MM.1S (cell line): ENCODE measurements around the gene CYSLTR2.

Source experiments
- DNase-seq: peaks from one replicate; pipeline ENCODE4 v3.0.0-alpha.2; 2015
- H2AFZ ChIP-seq: fragments of 300-600 bp; sonication (generic); 2 replicates; pipeline ENCODE4 v1.6.0; 2016; ENCODE audit warnings: antibody characterized with exemption, low read length
- H3F3A ChIP-seq: fragments of 300-600 bp; sonication (generic); 2 replicates; pipeline ENCODE4 v1.6.1; 2016; ENCODE audit warnings: mild to moderate bottlenecking, antibody characterized with exemption, low read length, moderate library complexity, mixed read lengths; ENCODE audit not compliant: insufficient read depth
- H3K27ac ChIP-seq: fragments of 300-600 bp; sonication (generic); 2 replicates; pipeline ENCODE4 v1.5.1; 2016; ENCODE audit warnings: mild to moderate bottlenecking, low read length
- H3K27me3 ChIP-seq: fragments of 300-600 bp; sonication (generic); replicated peaks from 2 replicates; pipeline ENCODE4 v1.6.0; 2016; ENCODE audit warnings: low read length; ENCODE audit not compliant: insufficient read depth
- H3K36me3 ChIP-seq: fragments of 300-600 bp; sonication (generic); replicated peaks from 2 replicates; pipeline ENCODE4 v1.6.1; 2016; ENCODE audit warnings: mild to moderate bottlenecking, low read length, mixed read lengths; ENCODE audit not compliant: insufficient read depth
- H3K4me1 ChIP-seq: fragments of 300-600 bp; sonication (generic); 2 replicates; pipeline ENCODE4 v1.6.1; 2016; ENCODE audit warnings: low read length, mixed read lengths
- H3K4me2 ChIP-seq: fragments of 300-600 bp; sonication (generic); 2 replicates; pipeline ENCODE4 v1.6.0; 2016; ENCODE audit warnings: low read depth, low read length
- H3K4me3 ChIP-seq: fragments of 300-600 bp; sonication (generic); 2 replicates; pipeline ENCODE4 v1.5.1; 2016; ENCODE audit warnings: low read length, mixed read lengths
- H3K79me2 ChIP-seq: fragments of 300-600 bp; sonication (generic); 2 replicates; pipeline ENCODE4 v1.6.1; 2016; ENCODE audit warnings: mixed run types, low read length, mixed read lengths
- H3K9ac ChIP-seq: fragments of 300-600 bp; sonication (generic); 2 replicates; pipeline ENCODE4 v1.6.1; 2016; ENCODE audit warnings: low read length, mixed read lengths
- H3K9me2 ChIP-seq: fragments of 300-600 bp; sonication (generic); replicated peaks from 2 replicates; pipeline ENCODE4 v1.6.1; 2016; ENCODE audit warnings: mild to moderate bottlenecking, low read length, mixed read lengths; ENCODE audit not compliant: insufficient read depth
- H3K9me3 ChIP-seq: fragments of 300-600 bp; sonication (generic); replicated peaks from 2 replicates; pipeline ENCODE4 v1.6.1; 2016; ENCODE audit warnings: mild to moderate bottlenecking, low read length, mixed read lengths; ENCODE audit not compliant: insufficient read depth
- H4K20me1 ChIP-seq: fragments of 300-600 bp; sonication (generic); 2 replicates; pipeline ENCODE4 v1.6.1; 2016; ENCODE audit warnings: mild to moderate bottlenecking, low read length, moderate library complexity, mixed read lengths; ENCODE audit not compliant: insufficient read depth
- EZH2 ChIP-seq: fragments of 300-600 bp; sonication (generic); optimal IDR thresholded peaks from 2 replicates; pipeline ENCODE3; 2017; ENCODE audit warnings: low read depth, mild to moderate bottlenecking, antibody characterized with exemption, low read length, mixed read lengths
- EZH2phosphoT487 ChIP-seq: fragments of 300-600 bp; sonication (generic); IDR thresholded peaks from 2 replicates; pipeline ENCODE4 v1.6.1; 2018; ENCODE audit warnings: antibody characterized with exemption, low read length
- TF ChIP-seq, protein P1 (sequence below): fragments of 300-600 bp; sonication (generic); IDR thresholded peaks from 2 replicates; pipeline ENCODE4 v1.5.1; 2016; ENCODE audit warnings: antibody characterized with exemption, low read length, mixed read lengths

Gene CYSLTR2

DNA sequence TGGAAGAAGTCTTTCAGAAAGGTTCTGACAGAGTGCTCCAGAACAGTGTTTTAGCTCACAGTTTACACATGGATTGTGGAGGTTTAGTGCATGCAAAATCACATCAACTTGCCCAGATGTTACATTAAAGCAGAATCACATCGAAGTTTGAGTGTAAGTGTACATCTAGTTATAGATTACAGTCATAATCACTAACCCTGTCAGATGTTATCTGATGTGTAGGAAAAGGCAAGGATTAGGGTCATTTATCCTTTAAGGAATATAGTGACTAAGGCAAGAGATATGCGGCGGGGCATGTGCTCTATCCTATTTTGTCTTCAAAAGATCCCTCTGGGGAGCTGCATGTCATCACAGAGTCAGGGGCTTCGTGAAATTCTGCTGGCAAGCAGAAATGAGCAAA lies 66.9 kb downstream of the CYSLTR2 start:
- TF ChIP-seq EZH2 (no peak), EZH2phosphoT487 (no peak)
- TF ChIP-seq, protein P1, sequence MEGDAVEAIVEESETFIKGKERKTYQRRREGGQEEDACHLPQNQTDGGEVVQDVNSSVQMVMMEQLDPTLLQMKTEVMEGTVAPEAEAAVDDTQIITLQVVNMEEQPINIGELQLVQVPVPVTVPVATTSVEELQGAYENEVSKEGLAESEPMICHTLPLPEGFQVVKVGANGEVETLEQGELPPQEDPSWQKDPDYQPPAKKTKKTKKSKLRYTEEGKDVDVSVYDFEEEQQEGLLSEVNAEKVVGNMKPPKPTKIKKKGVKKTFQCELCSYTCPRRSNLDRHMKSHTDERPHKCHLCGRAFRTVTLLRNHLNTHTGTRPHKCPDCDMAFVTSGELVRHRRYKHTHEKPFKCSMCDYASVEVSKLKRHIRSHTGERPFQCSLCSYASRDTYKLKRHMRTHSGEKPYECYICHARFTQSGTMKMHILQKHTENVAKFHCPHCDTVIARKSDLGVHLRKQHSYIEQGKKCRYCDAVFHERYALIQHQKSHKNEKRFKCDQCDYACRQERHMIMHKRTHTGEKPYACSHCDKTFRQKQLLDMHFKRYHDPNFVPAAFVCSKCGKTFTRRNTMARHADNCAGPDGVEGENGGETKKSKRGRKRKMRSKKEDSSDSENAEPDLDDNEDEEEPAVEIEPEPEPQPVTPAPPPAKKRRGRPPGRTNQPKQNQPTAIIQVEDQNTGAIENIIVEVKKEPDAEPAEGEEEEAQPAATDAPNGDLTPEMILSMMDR, result no peak
- H3K9me3 ChIP-seq, result no peaks in the 10 kb centered on the region
- no peaks in the 10 kb centered on the region for H3K9me2 ChIP-seq
- H3K4me2 ChIP-seq, result no peak overlapping the region
- no peaks in the 10 kb centered on the region for H4K20me1 ChIP-seq
- no peaks in the 10 kb centered on the region for H3K36me3 ChIP-seq
- no peak for DNase-seq
- no peaks in the 10 kb centered on the region for H3K79me2 ChIP-seq
- H3F3A ChIP-seq, result no peaks in the 10 kb centered on the region
- H3K4me1 ChIP-seq, result no peaks in the 10 kb centered on the region
- H2AFZ ChIP-seq, result no peak overlapping the region
- no peaks in the 10 kb centered on the region for H3K27me3 ChIP-seq
- no peak overlapping the region for H3K4me3 ChIP-seq
- no peak overlapping the region for H3K9ac ChIP-seq
- H3K27ac ChIP-seq, result no peak overlapping the region

DNA sequence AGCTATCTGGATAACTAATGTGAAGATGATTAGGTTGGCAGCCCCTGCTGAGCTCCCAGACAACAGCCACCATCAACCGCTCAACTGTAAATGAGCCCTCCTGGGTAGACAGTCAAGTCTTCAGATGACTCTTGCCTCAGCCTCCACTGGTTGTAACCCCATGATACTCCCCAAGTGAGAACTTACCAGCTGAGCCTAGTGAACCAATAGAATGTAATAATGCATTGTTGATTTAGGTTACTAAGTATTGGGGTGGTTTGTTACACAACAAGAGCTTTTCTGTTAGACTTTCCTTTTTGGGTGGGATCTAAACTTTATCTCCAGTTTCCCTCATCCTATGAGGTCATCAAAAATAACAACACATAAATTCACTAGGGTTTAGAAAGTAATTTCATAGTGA lies 69.4 kb downstream of the CYSLTR2 start:
- Histone ChIP-seq H3K9ac (no peak overlapping the region), H3F3A (no peaks in the 10 kb centered on the region), H4K20me1 (no peaks in the 10 kb centered on the region), H3K27ac (no peak overlapping the region), H2AFZ (no peak overlapping the region), H3K36me3 (no peaks in the 10 kb centered on the region), H3K79me2 (no peaks in the 10 kb centered on the region), H3K9me2 (no peaks in the 10 kb centered on the region), H3K4me3 (no peak overlapping the region), H3K9me3 (no peaks in the 10 kb centered on the region), H3K4me2 (no peak overlapping the region), H3K27me3 (no peaks in the 10 kb centered on the region), H3K4me1 (no peaks in the 10 kb centered on the region)
- TF ChIP-seq EZH2phosphoT487 (no peak), EZH2 (no peak)
- TF ChIP-seq, protein P1, result no peak
- DNase-seq, result no peak

DNA sequence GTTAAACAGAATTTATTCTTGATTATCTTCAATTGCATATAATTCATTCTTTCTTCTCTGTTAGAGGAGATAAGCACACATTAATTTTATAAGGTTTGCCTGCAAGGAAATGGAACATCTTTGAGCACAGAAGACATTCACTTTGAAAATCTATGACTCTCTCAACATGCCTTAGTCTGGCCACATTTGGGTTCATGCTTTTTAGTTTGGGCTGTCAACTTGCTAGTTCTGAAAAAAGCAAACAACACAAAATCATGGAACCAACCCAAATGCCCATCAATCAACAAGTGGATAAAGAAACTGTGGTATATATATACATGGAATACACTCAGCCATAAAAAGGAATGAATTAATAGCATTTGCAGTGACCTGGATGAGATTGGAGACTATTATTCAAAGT lies 71.5 kb downstream of the CYSLTR2 start:
- Histone ChIP-seq H3K4me2 (no peak overlapping the region), H3K36me3 (no peaks in the 10 kb centered on the region), H3F3A (no peaks in the 10 kb centered on the region), H3K9ac (no peak overlapping the region), H3K9me2 (no peaks in the 10 kb centered on the region), H3K27ac (no peak overlapping the region), H3K79me2 (no peaks in the 10 kb centered on the region), H3K9me3 (no peaks in the 10 kb centered on the region), H4K20me1 (no peaks in the 10 kb centered on the region), H3K27me3 (no peaks in the 10 kb centered on the region), H3K4me1 (no peaks in the 10 kb centered on the region), H2AFZ (no peak overlapping the region), H3K4me3 (no peak overlapping the region)
- DNase-seq, result no peak
- TF ChIP-seq EZH2 (no peak), EZH2phosphoT487 (no peak)
- TF ChIP-seq, protein P1, result no peak
